Parathyroid adenoma (tissue), 2 donors: ENCODE results near the gene DYRK3.

Experiments used
- H2AFZ ChIP-seq: fragments of 300-600 bp; sonication (generic); one replicate; pipeline ENCODE4 v1.7.0; 2017; ENCODE audit warnings: antibody characterized with exemption, mild to moderate bottlenecking
- H3K27ac ChIP-seq: fragments of 300-600 bp; sonication (generic); one replicate; pipeline ENCODE4 v1.7.0; 2017
- H3K27me3 ChIP-seq: fragments of 300-600 bp; sonication (generic); one replicate; pipeline ENCODE4 v1.7.0; 2017; ENCODE audit warnings: low read length; ENCODE audit not compliant: control insufficient read depth, insufficient read depth
- H3K36me3 ChIP-seq: fragments of 300-600 bp; sonication (generic); one replicate; pipeline ENCODE4 v1.7.0; 2017; ENCODE audit warnings: low read length; ENCODE audit not compliant: control insufficient read depth, insufficient read depth
- H3K4me1 ChIP-seq: fragments of 300-600 bp; sonication (generic); one replicate; pipeline ENCODE4 v1.7.0; 2017; ENCODE audit warnings: control low read depth
- H3K4me2 ChIP-seq: fragments of 300-600 bp; sonication (generic); one replicate; pipeline ENCODE4 v1.7.0; 2017; ENCODE audit warnings: low read length
- H3K4me3 ChIP-seq: fragments of 300-600 bp; sonication (generic); one replicate; pipeline ENCODE4 v1.7.0; 2017; ENCODE audit warnings: low read depth, low read length
- H3K79me2 ChIP-seq: fragments of 300-600 bp; sonication (generic); one replicate; pipeline ENCODE4 v1.7.0; 2017; ENCODE audit warnings: control low read depth
- H3K9ac ChIP-seq: fragments of 300-600 bp; sonication (generic); one replicate; pipeline ENCODE4 v1.7.0; 2017; ENCODE audit warnings: mild to moderate bottlenecking
- H3K9me3 ChIP-seq: fragments of 300-600 bp; sonication (generic); one replicate; pipeline ENCODE4 v1.7.0; 2017; ENCODE audit warnings: low read length; ENCODE audit not compliant: control insufficient read depth
- TF ChIP-seq, protein P1 (sequence below): fragments of 300-600 bp; sonication (generic); IDR thresholded peaks from one replicate; pipeline ENCODE4 v1.7.0; 2017; ENCODE audit warnings: antibody characterized with exemption, mild to moderate bottlenecking
- donor health status: primary hyperparathyroidism.

DYRK3 gene

DNA sequence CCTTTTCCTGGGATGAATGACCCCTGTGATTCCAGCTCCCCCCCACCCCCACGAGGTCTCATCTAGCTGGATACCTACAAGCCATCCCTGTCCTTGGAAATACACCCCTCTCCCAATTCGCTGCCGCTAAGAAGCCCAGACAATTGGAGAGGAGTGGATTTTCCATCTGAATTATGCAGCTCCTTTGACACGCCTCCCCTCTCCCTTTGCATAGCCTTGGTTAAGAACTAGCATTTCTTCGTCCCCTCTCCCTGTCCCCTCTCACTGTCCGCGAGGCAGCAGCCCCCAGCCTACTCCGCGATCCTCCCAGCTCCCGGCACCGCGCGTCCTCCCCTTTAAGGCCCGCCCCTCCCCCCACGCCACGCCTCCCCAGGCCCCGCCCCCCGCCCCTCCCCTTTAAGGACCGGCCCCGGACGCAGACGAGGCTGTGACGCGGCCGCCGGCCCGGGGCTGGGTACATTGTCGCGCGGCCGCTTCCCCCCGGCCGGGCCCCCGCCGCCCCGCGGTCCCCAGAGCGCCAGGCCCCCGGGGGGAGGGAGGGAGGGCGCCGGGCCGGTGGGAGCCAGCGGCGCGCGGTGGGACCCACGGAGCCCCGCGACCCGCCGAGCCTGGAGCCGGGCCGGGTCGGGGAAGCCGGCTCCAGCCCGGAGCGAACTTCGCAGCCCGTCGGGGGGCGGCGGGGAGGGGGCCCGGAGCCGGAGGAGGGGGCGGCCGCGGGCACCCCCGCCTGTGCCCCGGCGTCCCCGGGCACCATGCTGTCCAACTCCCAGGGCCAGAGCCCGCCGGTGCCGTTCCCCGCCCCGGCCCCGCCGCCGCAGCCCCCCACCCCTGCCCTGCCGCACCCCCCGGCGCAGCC is 49.4 kb downstream of the DYRK3 start, which contains the start of gene MAPKAPK2:
Gene MAPKAPK2 (plus strand): TSS at position 428 of the 856 bp plus-strand sequence. CDS start 325 bp downstream, at position 753.
- no peaks in the 10 kb centered on the region for H3K27me3 ChIP-seq
- peaks cover 6% of the 10 kb centered on the region for H3K79me2 ChIP-seq
- peak within 1 kb of the TSS; percentile 88 for H3K4me2 ChIP-seq
- H2AFZ ChIP-seq, result peak within 1 kb of the TSS; percentile 68
- H3K4me1 ChIP-seq, result peaks cover 4% of the 10 kb centered on the region
- H3K9ac ChIP-seq, result no peak within 1 kb of the TSS
- H3K27ac ChIP-seq, result peak within 1 kb of the TSS; percentile 83
- no peaks in the 10 kb centered on the region for H3K36me3 ChIP-seq
- TF ChIP-seq, protein P1, sequence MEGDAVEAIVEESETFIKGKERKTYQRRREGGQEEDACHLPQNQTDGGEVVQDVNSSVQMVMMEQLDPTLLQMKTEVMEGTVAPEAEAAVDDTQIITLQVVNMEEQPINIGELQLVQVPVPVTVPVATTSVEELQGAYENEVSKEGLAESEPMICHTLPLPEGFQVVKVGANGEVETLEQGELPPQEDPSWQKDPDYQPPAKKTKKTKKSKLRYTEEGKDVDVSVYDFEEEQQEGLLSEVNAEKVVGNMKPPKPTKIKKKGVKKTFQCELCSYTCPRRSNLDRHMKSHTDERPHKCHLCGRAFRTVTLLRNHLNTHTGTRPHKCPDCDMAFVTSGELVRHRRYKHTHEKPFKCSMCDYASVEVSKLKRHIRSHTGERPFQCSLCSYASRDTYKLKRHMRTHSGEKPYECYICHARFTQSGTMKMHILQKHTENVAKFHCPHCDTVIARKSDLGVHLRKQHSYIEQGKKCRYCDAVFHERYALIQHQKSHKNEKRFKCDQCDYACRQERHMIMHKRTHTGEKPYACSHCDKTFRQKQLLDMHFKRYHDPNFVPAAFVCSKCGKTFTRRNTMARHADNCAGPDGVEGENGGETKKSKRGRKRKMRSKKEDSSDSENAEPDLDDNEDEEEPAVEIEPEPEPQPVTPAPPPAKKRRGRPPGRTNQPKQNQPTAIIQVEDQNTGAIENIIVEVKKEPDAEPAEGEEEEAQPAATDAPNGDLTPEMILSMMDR, result no peak
- no peaks in the 10 kb centered on the region for H3K9me3 ChIP-seq
- H3K4me3 ChIP-seq, result peak within 1 kb of the TSS; percentile 85

DNA sequence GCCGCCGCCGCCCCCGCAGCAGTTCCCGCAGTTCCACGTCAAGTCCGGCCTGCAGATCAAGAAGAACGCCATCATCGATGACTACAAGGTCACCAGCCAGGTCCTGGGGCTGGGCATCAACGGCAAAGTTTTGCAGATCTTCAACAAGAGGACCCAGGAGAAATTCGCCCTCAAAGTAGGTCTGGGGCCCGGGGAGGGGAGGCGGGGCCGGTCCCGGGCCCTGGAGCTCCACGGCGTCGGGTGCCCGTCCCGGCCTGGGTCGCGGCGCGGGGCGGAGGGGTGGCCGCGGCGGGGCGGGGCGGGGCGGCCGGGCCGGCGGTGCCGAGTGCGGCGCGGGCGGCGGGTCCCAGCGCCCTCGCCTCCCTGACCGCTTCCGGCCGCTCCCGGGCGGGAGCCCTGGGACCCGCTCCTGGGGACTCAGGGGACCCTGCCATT is 50.0 kb downstream of the DYRK3 start:
- H3K27ac ChIP-seq, result peak overlapping the region; percentile 83
- peaks cover 4% of the 10 kb centered on the region for H3K4me1 ChIP-seq
- no peaks in the 10 kb centered on the region for H3K27me3 ChIP-seq

DNA sequence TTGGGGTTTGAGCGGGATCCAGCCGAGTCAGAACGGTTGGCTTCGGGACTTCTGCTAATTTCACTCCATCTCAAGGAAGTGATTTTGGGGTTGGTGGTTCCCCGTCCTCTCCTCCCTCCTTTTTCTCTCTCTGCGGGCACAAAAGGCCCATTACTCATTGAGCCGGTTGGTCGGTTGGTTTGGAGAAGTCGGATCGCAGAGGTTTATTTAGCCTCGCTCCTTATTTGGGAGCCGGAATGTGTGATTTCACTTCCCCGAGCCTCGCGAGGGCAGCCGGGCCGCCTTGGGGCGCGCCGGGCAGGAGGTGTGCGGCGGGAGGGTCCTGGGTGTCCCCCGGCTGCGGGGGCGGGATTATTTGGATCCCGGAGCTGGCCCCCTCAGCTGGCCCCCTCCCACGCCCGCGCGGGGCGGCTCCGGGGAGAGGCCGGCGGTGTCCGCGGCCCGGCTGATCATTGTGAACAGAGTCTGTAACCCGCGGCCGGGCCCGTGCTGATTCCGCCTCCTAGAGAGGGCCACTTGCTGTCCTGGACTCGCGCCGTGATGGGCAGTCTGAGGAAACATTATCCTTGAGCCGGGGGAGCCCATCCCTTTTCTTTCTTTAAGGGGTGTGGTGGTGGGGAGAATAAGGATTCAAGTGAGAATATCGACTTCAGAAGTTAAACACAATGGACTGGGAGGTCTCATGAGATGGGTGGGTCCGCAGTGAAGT is 50.6 kb downstream of the DYRK3 start:
- Histone ChIP-seq H3K36me3 (no peaks in the 10 kb centered on the region), H3K27ac (peak overlapping the region; percentile 83), H3K4me2 (peak overlapping the region; percentile 88), H3K4me1 (peaks cover 7% of the 10 kb centered on the region), H3K27me3 (no peaks in the 10 kb centered on the region), H2AFZ (peak overlapping the region; percentile 51), H3K9ac (no peak overlapping the region), H3K79me2 (peaks cover 18% of the 10 kb centered on the region), H3K4me3 (peak overlapping the region; percentile 85), H3K9me3 (no peaks in the 10 kb centered on the region)
- TF ChIP-seq, protein P1, result no peak

More for the DNA sequence above, 50.0 kb downstream of the DYRK3 start:
- Histone ChIP-seq H3K9me3 (no peaks in the 10 kb centered on the region), H3K9ac (no peak overlapping the region), H3K79me2 (peaks cover 13% of the 10 kb centered on the region), H3K36me3 (no peaks in the 10 kb centered on the region), H2AFZ (peak overlapping the region; percentile 51), H3K4me2 (peak overlapping the region; percentile 88), H3K4me3 (peak overlapping the region; percentile 85)
- TF ChIP-seq, protein P1, result no peak

DNA sequence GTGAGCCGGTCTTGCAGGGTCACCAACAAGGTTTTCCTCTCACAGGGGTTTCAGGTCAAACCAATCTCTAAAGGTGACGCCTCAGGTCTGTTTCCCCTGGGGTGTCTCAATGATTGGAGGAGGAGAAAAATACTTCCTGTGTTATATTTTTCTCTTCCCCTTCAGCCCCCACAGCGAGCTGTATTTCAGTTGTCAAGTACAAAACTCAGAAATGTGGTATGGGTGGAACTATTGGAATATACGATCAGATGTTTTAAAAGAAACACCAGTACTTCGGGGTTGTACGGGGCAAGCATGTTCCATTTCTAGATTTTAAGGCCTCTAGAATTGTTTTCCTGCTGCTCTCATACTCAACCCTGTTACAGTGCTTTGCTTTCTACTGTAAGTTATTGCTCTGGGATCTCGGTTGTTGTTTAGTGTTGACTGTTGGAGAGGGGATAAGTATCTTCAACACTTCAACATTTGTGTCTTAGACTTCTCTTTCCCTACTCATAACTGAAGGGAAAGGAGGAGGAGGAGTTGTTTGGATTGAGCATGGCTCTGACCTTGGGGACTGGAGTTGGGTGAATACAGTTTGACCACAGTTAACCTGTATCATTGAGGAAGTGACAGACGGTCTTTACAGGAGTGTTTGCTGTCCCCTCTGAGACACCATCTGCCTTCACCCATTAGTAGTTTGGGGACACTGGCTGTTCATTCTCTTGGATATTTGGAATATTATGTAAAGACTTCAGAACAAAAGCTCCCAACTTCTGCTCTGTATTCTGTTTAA is 51.3 kb downstream of the DYRK3 start:
- Histone ChIP-seq H3K36me3 (no peaks in the 10 kb centered on the region), H3K9me3 (no peaks in the 10 kb centered on the region), H3K4me3 (peak overlapping the region; percentile 85), H2AFZ (no peak overlapping the region), H3K9ac (no peak overlapping the region), H3K27me3 (no peaks in the 10 kb centered on the region), H3K4me1 (peaks cover 12% of the 10 kb centered on the region), H3K79me2 (peaks cover 20% of the 10 kb centered on the region), H3K4me2 (peak overlapping the region; percentile 88), H3K27ac (peak overlapping the region; percentile 83)
- TF ChIP-seq, protein P1, result no peak
